ENCODE results near the gene ROBO2. TPM values are rescaled to one million over a fixed set of nuclear protein-coding genes. Genes with fewer than 3 reads are reported as not detected.
A peak's percentile ranks its signal among the peaks of the same experiment; 100 is the strongest.

Gene ROBO2
- total RNA-seq, 1 donor from 2014 or later = 22.7 TPM

GRCh38 chr3:77247061-77247460 is 207.2 kb downstream of the ROBO2 start:
- no peak for DNase-seq (ENCODE audit: extremely low spot score, unreplicated experiment)
- Mint-ChIP-seq H3K36me3 (peaks cover 3% of the 10 kb centered on the region), H3K4me3 (no peak overlapping the region), H3K4me1 (ENCODE audit: unreplicated experiment) (no peaks in the 10 kb centered on the region), H3K27me3 (no peaks in the 10 kb centered on the region), H3K27ac (no peak overlapping the region), H3K9me3 (peaks cover 4% of the 10 kb centered on the region)
- TF ChIP-seq CTCF (conservative IDR thresholded peaks at IDR 0.05) = no peak

DNA sequence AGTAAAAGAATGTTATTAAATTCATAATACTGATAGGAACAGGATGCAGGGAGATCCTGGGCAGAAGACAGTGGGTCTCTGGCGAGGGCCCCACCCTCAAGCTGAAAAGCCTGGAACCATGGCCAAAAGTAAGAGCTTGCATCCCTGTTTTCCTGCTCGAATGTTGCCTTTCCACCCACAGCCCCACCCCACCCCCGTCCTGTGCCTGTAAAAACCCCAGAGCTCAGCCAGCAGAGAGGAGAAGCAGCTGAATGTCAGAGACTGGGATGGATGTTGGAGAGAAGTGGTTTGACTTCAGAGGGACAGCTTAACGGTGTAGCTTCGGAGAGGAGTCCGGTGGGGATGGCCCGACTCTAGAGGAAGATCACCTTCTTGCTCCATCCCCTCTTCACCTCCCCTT is 207.9 kb downstream of the ROBO2 start:
- H3K9me3 Mint-ChIP-seq = peaks cover 4% of the 10 kb centered on the region
- H3K27me3 Mint-ChIP-seq = no peaks in the 10 kb centered on the region
- H3K27ac Mint-ChIP-seq = no peak overlapping the region
- H3K4me3 Mint-ChIP-seq = no peak overlapping the region
- H3K4me1 Mint-ChIP-seq (ENCODE audit: unreplicated experiment) = no peaks in the 10 kb centered on the region
- peaks cover 3% of the 10 kb centered on the region for H3K36me3 Mint-ChIP-seq
- TF ChIP-seq CTCF (conservative IDR thresholded peaks at IDR 0.05) = no peak
- no peak for DNase-seq (ENCODE audit: extremely low spot score, unreplicated experiment)

- no peak for TF ChIP-seq CTCF (conservative IDR thresholded peaks at IDR 0.05)
- Mint-ChIP-seq H3K27me3 (no peaks in the 10 kb centered on the region), H3K27ac (no peak overlapping the region), H3K9me3 (peaks cover 4% of the 10 kb centered on the region), H3K36me3 (peaks cover 3% of the 10 kb centered on the region), H3K4me1 (ENCODE audit: unreplicated experiment) (no peaks in the 10 kb centered on the region), H3K4me3 (no peak overlapping the region)
- DNase-seq (ENCODE audit: extremely low spot score, unreplicated experiment) = no peak
Observed at GRCh38 chr3:77248420-77248819, 208.5 kb downstream of the ROBO2 start.

DNA sequence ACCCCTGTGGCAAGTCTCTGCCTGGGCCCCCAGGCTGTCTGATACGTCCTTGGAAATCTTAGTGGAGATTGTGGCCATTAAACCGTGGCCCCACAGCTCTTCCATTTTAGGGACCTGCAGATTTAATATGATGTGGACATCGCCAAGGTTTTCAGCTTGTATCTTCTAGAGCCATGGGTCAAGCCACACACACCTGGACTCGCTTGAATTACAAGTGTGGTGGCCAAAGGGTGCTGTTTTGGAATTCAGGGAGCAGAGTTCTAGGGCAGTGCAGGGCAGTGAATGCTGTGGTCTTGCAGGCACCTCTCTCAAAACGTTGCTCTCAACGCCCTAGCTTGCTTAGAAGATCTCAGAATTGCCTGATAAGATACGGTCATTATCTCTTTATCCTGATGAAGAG is 211.2 kb downstream of the ROBO2 start:
- Mint-ChIP-seq H3K27me3 (peaks cover 3% of the 10 kb centered on the region), H3K9me3 (no peaks in the 10 kb centered on the region), H3K36me3 (no peaks in the 10 kb centered on the region), H3K4me1 (ENCODE audit: unreplicated experiment) (no peaks in the 10 kb centered on the region), H3K4me3 (no peak overlapping the region), H3K27ac (no peak overlapping the region)
- no peak for DNase-seq (ENCODE audit: extremely low spot score, unreplicated experiment)
- no peak for TF ChIP-seq CTCF (conservative IDR thresholded peaks at IDR 0.05)

DNA sequence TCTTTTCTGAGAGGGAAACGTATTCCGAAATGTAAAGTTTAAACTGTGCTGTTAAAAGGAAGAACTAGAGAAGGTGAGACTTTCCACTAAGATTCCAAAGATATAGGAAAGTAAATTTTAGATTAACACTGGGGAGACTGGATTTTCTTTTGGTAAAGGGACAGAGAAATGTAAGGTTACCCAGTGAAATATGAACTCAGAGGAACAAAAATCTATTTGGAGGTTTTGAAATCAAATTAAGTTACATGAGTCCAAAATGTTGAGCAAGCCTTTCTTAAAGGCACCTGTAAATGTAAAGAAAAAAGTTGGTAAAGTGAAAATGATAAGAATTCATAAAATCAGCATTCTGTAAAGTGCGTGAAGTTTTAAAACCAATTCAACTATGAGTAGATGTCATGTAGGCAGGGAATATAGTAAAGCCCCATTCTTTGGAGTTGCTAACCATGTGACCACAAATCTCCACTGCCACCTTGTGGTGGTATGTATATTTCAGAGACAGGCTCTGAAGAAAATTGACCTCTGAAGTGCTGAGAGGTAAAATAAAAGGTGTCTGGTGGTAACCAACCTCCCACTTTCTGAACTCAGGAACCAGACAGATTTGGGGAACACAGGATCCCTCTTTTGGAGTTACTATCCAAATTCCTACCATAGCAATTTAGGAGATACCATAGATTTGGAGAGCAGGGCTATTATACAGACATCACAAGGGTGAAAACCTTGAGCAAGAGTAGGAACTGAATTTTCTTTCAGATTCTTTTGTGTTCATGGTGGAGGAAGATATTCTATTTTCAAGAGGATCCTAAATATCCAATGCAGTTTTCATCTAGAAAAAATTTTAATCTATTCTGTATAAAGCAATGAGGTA is 215.3 kb downstream of the ROBO2 start:
- no peaks in the 10 kb centered on the region for H3K4me1 Mint-ChIP-seq (ENCODE audit: unreplicated experiment)
- peaks cover 3% of the 10 kb centered on the region for H3K27me3 Mint-ChIP-seq
- peak; percentile 84 for TF ChIP-seq CTCF (conservative IDR thresholded peaks at IDR 0.05)
- no peak overlapping the region for H3K27ac Mint-ChIP-seq
- no peaks in the 10 kb centered on the region for H3K9me3 Mint-ChIP-seq
- no peaks in the 10 kb centered on the region for H3K36me3 Mint-ChIP-seq
- no peak for DNase-seq (ENCODE audit: extremely low spot score, unreplicated experiment)
- H3K4me3 Mint-ChIP-seq = no peak overlapping the region

Data from type B pancreatic cell (in vitro differentiated cells).